ENCODE measurements around the gene SPACA7. TPM values are rescaled to one million over a fixed set of nuclear protein-coding genes. Genes with fewer than 3 reads are reported as not detected.

Gene SPACA7
- total RNA-seq, 1 experiment from 2014 or later: not detected

GRCh38 chr13:112454648-112455334 lies 78.6 kb downstream of the SPACA7 start:
- DNase-seq (ENCODE audit: low spot score): no peak

DNA sequence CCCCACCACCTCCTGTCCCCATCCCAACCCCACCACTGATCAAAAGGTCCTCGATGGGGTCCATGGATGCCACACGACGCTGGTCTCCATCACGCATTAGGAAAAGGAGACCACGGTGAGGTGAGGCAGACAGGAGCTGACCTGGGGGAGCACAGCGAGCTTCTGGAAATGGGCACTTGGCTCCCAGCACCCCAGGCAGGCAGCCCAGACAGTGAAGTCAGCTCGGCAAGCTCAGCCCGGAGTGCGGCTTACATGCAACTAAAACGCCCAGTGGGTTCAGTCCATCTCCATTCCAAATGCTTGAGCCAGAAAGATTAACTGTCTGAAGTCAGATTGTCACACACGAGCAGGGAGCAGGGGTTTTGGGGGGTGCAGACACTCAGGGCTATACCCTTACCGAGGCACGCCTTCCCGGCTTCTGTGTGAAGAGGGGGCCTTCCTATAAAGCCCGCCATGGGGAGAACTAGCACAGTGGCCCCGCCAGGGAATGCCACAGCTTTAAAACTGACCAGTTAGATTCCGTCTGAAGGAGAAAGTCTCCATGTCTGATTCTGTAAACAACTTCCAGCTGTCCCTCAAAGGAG lies 79.4 kb downstream of the SPACA7 start:
- in situ Hi-C loops (cut with HindIII; ENCODE audit: low sequenced_read_pairs): no loop called here

More at GRCh38 chr13:112454648-112455334, 78.6 kb downstream of the SPACA7 start:
- in situ Hi-C loops (cut with HindIII; ENCODE audit: low sequenced_read_pairs): no loop called here

DNA sequence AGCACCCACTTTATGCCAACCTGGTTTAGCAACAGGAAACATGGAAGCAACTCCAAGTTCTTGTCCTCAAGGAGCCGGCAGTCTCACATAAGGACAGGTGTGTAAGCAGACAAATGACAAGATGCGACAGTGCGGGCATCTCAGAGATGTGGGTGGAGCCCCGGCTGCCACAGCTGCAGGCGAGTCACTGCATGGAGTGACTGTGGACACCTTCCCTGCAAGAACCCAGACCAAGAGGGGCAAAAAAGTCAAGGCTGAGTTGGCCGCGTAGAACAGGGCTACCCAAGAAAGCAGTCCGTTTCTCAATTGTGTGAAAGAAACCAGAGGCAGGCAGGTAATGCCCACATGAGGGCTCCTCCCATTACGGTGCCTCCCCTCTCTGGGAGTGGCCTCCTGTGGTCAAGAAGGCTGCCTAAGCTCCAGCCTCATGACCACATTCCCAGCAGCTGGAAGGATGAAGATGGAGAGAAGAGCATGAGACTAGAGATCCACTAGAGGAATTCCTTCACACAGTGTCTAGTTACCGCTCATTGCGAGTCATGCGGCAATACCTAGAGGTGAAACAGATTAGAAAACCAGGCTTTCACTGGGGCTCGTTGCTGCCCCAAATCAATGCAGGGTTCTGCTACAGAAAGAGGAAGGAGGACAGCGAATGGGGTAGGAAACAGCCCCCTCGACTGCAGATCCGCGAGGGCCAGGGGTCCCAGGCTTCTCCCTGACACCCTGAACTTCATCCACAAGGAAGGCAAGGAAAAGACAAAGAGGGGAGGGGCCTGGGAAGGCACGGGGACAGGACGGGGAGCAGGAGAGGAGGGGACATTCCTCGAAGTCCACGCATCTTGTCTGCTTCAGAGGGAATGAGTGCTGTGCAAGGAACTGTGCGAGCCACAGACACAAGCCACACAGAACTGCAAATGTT lies 80.2 kb downstream of the SPACA7 start:
- in situ Hi-C loops (cut with HindIII; ENCODE audit: low sequenced_read_pairs): no loop called here
- DNase-seq (ENCODE audit: low spot score): no peak

More for the DNA sequence above, 79.4 kb downstream of the SPACA7 start:
- no peak for DNase-seq (ENCODE audit: low spot score)

- DNase-seq (ENCODE audit: low spot score): no peak
- in situ Hi-C loops (cut with HindIII; ENCODE audit: low sequenced_read_pairs): no loop called here
These were observed 80.9 kb downstream of the SPACA7 start for GRCh38 chr13:112457081-112457480.

DNA sequence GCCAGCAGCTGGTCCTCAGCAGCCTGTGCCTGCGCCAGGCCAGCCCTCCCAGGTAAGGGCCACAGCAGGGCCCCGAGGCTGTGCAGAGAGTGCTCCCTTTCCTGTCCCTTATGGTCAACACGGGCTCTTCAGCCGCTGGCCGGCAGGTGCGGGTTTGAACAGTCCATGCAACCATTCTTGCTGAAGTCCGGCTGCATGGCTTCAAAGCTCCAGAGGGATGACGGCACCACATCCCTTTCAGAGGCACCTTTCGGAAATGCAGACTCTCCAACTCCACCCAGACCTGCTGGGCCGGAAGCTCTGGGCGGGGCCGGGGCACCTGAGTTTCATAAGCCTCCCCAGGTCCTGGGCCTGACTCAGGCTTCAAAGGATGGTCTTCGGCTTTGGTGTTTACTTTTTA lies 81.3 kb downstream of the SPACA7 start:
- DNase-seq (ENCODE audit: low spot score): no peak
- in situ Hi-C loops (cut with HindIII; ENCODE audit: low sequenced_read_pairs): no loop called here

DNA sequence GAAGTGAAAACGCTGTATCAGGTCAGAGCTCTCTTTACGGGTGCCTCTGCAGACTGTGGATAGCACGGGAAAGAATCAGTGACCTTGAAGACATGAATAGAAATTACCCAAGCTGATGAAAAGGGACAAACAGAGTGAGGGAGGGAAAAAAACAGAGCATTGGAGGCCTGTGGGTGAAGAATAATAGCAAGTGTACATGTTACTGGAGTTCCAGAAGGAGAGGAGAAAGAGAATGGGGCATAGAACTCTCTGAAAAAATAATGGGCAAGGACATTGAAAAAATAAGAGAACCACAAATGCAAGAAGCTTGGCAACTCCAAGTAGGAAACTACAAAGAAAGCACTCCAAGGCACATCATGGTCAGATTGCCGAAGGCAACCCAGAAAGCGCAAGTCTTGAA lies 86.3 kb downstream of the SPACA7 start:
- in situ Hi-C loops (cut with HindIII; ENCODE audit: low sequenced_read_pairs): no loop called here
- DNase-seq (ENCODE audit: low spot score): no peak

GRCh38 chr13:112464720-112465119 lies 88.6 kb downstream of the SPACA7 start:
- in situ Hi-C loops (cut with HindIII; ENCODE audit: low sequenced_read_pairs): no loop called here
- DNase-seq (ENCODE audit: low spot score): no peak

DNA sequence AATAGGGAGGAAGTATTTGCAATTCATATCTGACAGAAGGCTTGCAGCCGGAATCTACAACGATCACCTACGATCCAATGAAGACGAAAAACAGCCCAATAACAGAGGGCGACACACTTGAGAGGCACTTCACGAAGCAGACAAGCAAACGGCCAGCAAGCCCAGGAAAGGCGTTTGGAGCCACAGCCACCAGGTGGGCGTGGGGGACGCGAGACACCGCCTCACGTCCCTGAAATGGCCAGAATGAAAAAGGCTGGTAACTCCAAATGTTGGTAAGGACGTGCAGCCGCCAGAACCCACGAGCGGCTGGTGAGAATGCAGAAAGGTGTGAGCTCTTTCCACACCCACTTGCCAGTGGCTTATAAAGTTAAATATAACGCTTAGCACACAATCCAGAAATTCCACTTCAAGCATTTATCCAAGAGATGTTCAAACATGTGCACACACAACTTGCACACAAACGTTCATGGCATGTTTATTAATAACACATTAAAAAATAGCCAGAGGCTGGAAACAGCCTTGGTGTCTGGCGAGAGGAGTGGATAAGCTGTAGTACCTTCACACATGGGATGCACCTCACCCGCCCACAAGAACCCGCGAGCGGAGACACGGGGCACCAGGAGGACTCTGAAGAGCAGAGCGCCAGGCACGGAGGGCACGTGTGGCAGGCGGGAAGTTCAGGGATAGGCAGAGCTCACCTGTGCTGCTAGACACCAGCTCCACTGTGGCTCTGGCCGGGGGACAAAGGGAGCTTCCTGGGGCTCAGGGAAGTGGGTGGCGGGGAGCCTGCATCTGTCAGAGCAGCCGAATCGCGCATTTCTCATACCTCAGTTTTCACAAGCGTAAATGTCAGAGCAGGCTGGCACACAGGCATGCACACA lies 89.3 kb downstream of the SPACA7 start:
- in situ Hi-C loops (cut with HindIII; ENCODE audit: low sequenced_read_pairs): no loop called here
- DNase-seq (ENCODE audit: low spot score): no peak

- no peak for DNase-seq (ENCODE audit: low spot score)
- in situ Hi-C loops (cut with HindIII; ENCODE audit: low sequenced_read_pairs): no loop called here
These were observed 90.2 kb downstream of the SPACA7 start for GRCh38 chr13:112466132-112467058.

DNA sequence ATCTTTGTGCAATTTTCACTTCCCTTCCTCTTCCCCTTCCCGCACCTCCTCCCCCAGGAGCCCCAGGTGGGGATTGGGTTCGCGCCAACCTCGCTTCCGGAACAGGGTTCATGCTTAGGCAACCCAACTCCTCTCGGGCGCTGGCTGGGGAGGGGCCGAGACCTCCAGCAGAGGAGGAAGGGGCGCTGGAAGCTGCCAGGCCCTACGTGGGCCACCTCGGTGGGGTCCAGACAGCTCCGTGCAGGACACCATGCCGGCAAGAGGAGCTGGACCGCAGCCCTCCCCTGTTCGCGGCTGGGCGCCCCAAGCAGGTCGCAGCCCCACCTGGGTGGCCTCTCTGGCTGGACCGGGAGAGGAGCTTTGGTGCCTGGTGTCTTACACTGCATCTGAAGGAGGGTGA lies 91.1 kb downstream of the SPACA7 start:
- in situ Hi-C loops (cut with HindIII; ENCODE audit: low sequenced_read_pairs): no loop called here
- no peak for DNase-seq (ENCODE audit: low spot score)

GRCh38 chr13:112468069-112468468 lies 91.9 kb downstream of the SPACA7 start:
- no peak for DNase-seq (ENCODE audit: low spot score)
- in situ Hi-C loops (cut with HindIII; ENCODE audit: low sequenced_read_pairs): no loop called here

GRCh38 chr13:112469071-112469745 lies 93.1 kb downstream of the SPACA7 start:
- in situ Hi-C loops (cut with HindIII; ENCODE audit: low sequenced_read_pairs): no loop called here
- no peak for DNase-seq (ENCODE audit: low spot score)

- no peak for DNase-seq (ENCODE audit: low spot score)
- in situ Hi-C loops (cut with HindIII; ENCODE audit: low sequenced_read_pairs): no loop called here
These were observed 97.7 kb downstream of the SPACA7 start for GRCh38 chr13:112473818-112474217.

DNA sequence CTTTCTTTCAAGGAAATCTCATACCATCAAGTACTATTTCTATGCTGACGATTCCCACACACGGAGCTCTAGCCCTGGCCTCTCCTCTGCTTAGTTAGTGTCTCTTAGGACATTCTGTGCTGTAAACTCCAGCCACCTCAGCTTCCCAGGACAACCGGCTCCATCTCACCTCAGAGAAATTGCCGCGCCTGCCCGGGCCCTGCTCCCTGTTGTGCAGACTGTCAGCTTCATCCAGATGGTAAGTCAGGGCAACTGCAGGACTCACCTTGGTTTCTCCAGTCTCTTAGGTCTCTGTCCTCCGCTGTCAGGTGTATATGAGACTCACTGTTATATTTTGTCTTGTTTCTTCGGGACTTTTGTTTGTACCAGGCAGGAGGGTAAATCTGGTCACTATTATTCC lies 98.7 kb downstream of the SPACA7 start:
- DNase-seq (ENCODE audit: low spot score): no peak
- in situ Hi-C loops (cut with HindIII; ENCODE audit: low sequenced_read_pairs): no loop called here

DNA sequence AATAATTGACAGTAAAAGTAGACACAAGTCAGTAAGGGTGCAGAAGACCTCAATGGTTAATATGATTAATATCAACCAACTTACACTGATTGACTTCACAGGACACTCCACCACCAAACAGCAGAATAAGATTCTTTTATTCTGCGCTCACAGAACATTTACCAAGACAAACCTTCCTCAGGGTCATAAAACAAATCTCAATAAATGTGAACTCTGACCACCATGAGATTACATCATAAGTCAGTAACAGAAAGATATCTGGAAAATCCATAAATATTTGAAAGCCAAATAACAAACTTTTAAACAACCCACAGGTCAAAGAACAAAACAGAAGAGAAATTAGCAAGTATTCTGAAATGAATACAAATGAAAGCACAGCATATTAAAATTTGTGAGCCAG lies 99.7 kb downstream of the SPACA7 start:
- DNase-seq (ENCODE audit: low spot score): no peak

DNA sequence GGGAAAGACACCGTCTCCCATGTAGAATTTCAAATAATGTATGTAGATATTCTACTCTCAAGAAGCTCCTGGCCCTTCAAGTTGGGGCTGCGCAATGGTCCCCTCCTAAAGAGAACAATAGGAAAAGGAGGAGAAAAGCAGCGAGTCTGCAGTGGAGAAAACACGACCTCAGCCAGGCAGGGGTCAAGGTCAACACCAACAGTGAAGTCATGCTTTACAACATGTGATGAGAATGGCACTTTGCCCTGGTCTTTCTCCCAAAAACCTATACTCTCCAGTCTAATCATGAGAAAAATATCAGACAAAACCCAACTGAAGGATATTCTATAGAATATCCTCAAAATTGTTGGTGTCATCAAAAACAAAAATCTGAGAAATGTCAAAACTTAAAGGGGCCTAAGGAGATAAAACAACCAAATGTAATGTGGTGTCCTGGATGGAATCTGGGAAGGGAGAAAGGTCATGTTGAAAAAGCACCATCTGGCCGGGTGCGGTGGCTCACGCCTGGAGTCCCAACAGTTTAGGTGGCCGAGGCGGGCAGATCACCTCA lies 101.0 kb downstream of the SPACA7 start:
- DNase-seq (ENCODE audit: low spot score): no peak
- in situ Hi-C loops (cut with HindIII; ENCODE audit: low sequenced_read_pairs): no loop called here

More for the DNA sequence above, 99.7 kb downstream of the SPACA7 start:
- in situ Hi-C loops (cut with HindIII; ENCODE audit: low sequenced_read_pairs): no loop called here

GRCh38 chr13:112479389-112479788 lies 103.2 kb downstream of the SPACA7 start:
- DNase-seq (ENCODE audit: low spot score): no peak
- in situ Hi-C loops (cut with HindIII; ENCODE audit: low sequenced_read_pairs): no loop called here
